Fibroblast of skin of scalp (primary cell): ENCODE data around the gene DTX4.

Experiments used
- DNase-seq: peaks from one replicate; pipeline ENCODE4 v3.0.0-alpha.2; 2013

Gene DTX4

DNA sequence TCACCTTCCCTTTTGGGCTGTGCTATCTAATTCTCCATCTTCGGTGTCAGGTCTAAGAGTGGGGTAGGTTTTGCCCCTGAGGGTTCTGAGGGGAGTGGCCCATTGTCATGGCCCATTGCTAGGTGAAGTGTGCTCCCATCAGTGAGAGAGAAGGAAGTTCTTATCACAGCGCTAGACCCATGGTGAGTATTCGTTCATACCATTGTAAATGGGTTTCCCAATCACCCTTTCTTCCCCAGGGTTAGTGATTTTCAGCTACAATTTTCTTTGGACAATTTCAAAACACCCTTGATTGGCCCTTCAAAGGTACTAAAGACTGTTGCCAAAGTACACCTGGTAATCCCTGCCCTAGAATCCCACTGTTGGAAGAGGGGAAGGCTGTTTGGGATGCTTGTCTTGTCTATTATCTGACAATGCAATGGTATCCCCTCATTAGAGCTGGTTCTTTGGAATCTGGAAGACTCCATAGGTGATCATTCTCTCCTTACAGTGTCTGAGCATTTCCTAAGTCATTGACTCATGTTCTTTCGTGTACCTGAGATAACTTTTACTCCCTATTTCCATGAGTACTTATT lies 20.6 kb downstream of the DTX4 start:
- DNase-seq: no peak

DNA sequence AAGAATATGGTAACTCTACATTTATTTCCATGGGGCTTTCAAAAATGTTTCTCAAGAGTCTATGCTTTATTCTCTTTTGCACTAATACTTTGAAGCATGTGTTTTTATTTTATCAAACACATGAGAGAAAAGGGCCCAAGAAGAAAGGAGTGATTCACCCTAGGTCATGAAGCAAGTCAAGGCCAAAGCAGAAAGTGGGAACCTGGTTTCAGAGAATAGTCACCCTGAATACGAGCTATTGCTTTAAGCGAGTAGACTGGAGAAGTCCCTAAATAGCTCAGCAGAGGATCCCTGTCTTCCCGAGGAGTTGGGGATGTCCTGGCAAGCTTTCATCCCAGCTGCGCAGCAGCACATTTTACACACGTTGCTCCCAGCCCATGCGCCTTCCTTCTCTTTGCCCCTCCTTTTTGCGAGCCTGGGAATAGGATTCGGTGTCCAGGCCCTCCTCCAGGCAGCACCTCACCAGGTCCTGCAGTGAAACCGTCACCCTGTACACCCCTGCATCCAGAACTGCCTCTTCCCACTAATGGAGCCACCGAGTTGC lies 21.7 kb downstream of the DTX4 start:
- DNase-seq: no peak

DNA sequence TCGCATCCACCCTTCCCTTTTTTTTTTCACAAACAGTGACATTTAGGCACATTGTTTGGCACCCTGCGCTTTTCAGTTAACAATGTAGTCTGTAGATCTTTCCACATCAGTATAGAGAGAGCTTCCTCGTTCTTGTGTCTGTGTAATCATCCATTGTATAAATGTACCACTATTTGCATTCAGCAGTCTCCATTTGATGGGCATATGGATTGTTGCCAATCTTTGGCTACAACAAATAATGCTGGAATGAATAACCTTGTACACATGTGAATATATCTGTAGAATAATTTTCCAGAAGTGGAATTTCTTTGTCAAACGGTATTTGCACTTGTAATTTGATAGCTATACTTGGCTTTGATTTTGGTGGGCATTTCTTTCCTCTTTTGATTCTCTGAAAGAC lies 23.7 kb downstream of the DTX4 start:
- DNase-seq: no peak

DNA sequence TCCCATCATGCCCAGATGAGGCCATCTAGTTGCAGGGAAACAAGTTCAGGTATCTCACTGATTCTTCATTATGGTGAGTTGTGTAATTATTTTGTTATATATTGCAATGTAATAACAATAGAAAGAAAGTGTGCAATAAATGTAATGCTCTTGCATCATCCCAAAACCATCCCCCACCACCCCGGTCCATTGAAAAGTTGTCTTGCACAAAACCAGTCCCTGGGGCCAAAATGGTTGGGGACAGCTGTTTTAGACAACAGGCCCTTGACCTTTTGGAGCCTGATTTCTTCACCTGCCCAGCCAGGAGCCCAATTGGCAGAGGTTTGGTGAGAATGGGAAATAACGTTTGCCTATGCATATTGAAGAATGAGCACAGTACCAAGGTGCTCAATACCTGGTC lies 24.8 kb downstream of the DTX4 start:
- DNase-seq: no peak

DNA sequence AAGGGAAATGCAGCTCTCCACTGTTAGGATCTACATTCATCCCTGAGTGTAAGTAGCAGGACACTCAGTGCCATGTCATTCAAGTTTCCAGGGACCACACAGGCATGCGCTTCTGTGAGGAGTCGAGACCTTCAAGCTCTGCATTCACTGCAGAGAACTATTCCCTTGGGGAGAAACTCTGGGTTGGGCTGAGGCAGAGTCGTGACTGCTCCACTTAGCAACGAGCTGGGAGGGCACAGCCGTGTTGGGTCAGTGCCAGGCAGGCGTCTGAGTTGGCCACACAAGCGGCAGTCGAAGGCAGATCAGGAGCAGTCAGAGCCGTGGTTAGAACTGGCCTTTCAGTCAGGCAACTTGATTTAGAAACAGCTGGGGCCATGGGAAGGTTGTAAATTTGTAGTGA lies 26.1 kb downstream of the DTX4 start:
- DNase-seq: peak; percentile 96

DNA sequence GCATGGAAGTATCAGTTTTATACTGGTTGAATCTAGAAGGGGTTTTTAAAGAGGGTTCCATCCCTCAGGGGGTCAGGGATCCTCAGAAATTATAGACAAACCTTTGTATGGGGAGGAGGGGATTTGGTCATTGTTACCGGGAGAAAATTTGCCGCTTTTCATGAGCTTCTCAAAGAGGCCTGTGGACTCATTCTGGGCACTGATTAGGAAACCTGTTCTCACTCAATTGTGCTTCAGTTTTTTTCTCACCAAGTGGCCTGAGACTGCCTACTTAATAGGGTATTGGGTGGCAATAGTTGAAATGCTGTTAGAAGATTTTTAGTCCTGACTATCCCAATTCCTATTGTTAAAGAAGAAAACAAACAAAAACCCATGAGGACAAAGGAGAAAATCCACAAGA lies 26.8 kb downstream of the DTX4 start:
- no peak for DNase-seq

DNA sequence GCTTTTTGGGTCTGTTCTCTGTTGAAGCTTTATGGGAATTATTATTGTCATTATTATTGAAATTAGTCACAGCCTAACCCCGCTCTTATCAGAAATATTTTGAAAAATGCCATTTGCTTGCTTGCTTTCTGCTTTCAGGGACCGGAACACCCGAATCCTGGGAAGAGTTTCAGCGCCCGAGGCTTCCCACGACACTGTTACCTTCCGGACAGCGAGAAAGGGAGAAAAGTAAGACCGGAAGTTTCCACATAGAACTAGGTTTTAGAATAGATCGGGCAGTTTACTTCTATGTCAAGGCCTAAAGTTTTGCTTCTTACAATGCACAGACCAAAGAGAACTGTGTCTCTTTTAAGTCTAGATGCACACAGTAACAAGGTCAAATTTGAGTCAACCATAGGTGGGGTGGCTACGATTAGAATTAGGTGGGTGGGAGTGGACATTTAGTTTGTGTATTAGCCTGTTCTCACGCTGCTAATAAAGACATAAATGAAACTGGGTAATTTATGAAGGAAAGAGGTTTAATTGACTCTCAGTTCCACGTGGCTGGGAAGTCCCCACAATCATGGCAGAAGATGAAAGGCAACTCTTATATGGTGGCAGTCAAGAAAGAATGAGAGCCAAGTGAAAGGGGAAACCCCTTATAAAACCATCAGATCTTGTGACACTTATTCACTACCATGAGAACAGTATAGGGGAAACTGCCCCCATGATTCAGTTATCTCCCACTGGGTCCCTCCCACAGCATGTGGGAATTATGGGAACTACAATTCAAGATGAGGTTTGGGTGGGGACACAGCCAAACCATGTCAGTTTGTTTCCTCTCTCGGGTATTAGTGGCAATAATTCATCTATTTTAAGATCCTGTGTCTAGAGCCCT lies 27.9 kb downstream of the DTX4 start:
- DNase-seq: no peak

DNA sequence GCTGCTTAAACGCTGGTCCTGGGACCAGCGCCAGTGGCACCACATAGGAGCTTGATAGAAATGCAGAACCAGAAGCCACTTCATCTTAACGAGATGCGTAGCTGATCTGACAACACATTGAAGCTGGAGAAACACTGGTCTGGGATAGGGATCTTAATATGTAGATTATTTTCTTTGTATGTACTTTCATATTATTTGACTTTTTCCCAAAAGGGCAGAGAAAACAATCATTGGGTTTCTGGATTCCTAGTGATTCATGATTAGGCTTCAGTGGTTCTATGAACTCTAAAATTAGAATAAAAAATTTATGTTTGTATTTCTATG lies 28.5 kb downstream of the DTX4 start:
- no peak for DNase-seq

DNA sequence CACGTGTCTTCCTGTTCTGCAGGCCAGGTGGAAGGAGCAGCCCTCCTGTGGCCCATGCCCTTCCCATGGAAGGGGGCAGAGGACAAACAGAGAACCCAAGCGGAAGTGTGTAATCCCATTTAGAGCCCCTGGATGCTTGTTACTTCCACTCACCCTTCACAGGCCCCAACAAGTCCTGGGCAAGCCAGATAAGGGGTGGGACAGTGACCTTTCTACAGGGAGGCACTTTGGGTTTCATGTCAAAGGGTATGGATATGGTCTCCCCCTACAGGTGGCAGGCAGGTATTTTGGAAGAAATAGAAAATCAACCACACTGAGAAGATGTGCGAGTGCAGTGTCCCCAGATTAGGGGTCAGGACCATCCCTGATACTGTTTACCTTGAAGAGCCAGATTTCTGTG lies 29.4 kb downstream of the DTX4 start:
- DNase-seq: no peak

DNA sequence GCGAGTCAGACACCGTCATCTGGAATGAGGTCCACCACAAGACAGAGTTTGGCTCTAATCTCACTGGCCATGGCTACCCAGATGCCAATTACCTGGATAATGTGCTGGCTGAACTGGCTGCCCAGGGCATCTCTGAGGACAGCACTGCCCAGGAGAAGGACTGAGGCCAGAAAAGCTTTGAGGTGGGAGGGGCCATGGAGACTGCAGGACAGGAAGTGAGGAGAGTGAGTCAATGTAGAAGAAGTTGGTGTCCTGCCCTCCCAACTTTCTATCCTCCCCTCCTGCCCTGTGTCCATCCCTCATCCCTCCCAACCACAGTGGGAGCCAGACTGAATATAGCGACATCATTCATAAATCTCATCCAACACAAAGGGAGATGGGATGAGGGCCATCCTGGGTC lies 32.8 kb downstream of the DTX4 start:
- DNase-seq: peak; percentile 24

DNA sequence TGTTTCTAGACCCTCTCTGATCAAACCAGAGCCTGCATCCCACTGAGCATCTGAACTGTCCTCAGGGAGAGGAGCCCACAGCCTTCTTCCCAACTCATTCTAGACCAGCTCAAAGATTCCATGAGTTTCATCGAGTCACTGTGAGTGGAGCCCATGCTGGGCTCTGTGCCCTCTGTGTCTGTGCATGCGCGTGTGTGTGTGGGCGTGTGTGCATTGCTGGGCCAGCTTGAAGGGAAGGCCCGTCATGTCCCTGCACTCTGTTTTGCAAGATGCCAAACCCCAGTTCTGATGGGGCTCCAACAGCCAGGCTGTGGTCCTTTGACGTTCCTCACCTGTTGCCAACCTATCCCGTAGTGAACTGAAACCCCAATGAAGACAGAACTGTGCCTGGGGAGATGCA lies 33.7 kb downstream of the DTX4 start:
- no peak for DNase-seq

DNA sequence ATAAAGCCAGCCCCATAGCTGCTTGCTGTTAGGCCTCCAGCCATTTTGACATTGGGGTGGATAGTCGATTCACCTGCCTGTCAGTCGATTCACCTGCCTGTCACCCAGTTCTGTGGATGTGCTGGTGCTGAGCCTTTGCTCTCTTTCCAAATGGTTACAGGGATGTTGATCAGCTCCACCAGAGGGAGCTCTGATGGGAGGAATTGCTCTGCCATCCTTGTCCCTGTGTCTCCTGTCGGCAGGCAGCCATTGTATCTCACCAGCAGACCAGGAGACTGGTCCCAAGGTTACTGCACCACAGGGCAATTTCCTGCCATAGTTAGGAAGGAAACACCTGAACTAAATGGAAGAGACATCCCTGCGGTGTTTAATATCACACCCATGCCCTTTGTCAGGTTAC lies 34.7 kb downstream of the DTX4 start:
- peak; percentile 49 for DNase-seq

DNA sequence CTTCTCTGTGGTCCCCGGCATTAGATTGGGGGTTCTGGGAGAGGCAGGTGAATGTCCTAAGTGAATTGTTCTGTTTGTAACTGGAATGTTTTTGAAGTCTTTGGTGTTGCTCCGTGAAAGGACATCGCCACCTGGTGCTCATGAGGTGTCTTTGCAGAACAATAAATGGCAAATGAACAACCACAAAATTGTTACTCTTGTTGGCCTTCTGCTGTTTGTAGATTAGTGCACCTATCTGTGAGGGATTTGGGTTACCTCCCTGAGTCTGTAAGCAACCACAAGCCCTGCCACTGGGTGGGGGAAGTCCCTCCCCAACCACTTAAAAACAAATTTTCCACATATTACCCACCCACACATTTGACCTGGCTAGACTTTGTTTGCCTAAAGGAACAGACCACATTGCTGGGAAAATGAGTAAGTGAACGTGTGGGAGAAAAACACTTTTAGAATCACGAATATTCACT lies 36.1 kb downstream of the DTX4 start:
- DNase-seq: peak; percentile 59

DNA sequence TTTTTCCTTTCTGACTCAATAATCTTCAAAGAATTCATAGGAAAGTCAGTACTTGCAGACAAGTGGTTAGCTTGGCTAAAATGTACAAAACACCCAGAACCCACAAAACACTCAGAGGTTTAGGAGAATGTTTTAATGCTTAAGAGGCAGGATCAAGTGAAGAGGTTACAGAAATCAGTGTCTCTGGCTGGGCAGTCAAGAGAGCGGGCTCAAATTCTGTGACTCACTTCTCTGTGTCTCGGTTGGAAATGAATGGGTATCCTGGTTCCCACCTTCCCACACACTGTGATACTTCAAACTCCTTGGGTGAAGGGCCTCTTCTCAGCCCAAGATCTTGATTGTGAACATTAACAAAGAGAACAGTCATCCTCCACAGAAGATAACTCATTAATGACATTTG lies 37.0 kb downstream of the DTX4 start:
- DNase-seq: no peak

DNA sequence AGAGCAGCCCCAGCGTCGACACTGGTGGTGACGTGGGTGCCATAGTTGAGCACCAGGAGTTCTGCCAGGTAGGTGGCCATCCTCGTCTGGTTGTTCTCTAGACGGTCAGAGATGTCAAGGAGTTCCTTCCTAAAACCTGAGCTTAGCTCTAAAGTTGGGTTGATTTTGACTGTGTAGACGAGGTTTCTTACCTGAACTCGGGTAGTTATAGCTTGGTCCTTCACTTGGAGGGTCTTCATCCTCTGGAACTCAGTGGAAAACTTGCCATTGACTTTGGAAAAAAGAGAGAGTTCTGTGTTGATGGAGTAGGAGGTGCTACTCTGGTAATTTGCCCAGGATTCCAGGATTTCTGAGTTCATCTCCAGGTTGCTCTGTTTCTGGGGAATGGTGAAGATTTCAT lies 40.3 kb downstream of the DTX4 start:
- DNase-seq: no peak

DNA sequence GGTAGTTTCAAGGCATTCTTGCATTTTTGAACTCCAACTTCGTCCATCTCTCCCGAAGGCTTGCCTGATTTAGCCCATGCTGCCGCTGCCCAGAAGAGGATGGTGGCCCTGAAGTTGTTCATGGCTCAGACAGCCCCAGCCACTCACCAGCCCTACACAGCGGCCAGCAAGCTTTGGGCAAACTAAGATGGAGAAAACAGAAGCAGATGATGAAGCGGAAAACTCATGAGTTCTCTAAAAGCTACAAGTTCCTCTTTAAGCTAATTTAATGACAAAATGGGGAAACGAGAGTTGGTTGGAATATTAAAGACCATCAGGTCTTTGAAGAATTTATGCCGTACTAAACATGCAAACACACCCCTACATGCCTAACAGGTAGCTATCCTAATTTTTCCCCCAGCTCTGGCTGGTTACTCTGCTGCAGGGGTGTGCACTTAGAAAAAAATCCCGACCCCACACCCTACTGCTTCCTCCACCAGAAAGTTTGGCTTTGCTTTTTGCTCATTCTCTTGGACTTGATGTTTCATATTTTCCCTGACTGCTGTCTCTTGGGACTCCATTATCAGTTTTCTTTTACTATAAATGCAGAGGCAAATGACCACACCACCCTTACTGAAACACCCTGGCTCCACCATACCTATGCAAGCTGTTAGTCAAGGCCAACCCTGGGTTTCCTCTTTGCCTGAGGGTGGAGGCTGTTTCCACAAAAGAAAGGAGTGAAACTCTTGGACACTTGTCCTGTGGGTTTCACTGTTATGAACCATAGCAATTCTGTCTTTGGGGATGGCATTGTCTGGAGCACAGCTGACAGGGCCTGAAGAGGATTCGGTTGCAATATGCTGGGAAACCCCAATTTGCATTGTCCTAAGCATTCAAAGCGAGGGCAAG lies 41.1 kb downstream of the DTX4 start, which contains the start of gene MPEG1:
MPEG1 (minus strand) TSS at position 184 of the 888 bp plus-strand sequence; CDS start at position 122, 62 bp downstream.
- no peak for DNase-seq

DNA sequence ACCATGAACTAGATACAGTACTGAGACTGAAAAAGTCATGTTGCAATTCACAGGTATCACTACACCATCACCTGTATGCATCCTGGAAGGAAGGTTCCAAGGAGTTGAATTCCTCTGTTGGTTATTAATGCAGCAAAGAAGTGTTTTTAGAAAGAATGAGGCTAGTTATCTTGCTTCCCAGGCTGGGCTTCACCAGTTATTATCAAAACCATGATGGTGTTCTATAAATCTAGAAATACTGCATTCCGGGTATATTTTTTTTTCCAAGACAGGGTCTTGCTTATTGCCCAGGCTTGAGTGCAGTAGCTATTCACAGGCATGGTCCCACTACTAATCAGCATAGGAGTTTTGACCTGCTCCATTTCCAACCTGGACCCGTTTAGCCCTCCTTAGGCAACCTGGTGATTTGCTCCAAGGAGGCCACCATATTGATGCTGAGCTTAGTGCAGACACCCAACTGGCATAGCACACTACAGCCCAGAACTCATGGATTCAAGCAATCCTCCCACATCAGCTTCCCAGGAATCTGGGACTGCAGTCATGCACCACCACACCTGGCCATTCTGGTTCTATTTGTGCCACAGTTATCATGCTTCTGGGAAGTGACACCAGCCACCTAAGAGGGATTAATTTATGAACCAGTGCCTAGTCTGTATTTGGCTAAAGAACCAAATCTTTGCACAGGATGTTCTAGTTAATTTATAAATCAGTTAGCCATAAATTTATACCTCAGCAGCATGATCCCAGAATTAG lies 42.4 kb downstream of the DTX4 start:
- DNase-seq: no peak

DNA sequence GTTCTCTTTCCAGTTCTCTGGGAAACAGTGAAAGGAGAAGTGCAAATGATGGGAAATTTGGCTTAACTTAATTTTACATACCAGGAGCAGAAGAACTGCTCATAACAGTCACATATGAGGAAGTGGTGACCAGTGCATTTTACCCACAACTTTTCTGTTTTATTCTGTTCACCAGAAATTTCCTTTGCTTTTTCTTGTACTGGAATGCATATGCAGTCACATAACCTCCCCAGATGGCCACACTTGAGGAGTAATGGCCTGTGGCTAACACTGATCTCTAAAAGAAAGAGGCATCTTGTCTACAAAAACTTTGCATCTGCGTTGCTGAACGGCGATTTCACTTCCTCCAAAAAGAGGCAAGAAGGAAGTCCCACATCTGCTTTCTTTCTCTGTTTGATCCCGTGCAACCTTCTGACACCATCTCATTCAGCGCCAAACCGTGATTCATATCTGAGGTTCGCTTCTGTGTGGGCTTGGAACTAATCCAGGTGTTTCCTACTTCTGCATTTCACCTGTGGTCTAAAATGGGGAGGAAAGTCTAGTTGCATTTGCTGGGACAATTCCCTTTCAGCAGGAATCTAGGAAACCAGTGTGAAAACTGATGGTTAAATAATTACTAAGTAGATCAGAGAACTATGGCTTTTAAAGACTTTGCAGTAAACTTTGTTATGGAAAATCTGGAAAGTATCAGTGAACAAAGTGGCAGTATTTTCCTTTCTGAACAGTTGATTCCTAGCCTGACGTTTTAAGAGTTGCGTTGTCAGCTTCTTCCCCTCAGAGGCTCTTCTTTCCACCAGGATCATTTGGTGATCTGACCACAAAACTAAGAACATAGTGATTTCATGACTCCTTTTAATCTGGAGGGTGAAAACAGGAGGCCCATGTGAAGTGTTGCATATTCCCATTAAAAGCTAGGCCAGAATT lies 45.0 kb downstream of the DTX4 start:
- peak; percentile 26 for DNase-seq

DNA sequence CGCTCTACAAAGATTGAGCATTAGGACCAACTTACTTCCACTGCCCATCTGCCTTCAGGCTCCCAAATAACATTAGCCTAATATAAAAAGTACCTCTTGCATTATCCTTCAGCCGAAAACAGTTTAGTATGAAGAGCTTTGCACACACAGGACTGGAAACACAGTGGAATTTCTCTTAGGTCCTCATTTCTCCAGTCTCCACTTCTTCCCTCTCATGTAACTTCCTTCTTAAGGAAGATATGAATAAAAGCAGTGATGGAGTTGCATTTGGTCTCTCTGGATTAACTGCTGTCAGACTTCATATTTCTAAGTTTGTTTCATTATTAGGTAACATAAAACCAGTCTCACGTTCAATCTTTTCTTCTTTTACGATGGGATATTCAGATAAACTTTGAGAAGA lies 46.4 kb downstream of the DTX4 start:
- DNase-seq: no peak

DNA sequence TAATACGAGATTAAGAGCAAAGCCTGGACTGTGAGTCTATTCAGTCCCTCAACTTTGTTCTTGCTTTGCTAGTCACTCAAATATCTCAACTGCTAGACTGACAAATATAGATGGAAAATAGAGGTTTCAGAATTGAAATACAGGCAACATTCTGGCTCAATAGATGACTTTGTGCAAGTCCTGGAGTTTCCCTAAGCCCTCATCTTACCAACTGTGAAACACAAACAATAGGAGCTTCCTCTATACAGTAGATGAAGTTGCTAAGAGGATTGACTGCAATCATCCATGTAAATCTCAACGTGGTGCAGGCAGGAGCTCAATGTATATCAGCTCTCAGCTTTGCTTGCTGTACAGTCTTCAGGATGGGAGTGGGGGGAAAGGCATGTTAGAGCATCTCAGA lies 47.0 kb downstream of the DTX4 start:
- DNase-seq: no peak

DNA sequence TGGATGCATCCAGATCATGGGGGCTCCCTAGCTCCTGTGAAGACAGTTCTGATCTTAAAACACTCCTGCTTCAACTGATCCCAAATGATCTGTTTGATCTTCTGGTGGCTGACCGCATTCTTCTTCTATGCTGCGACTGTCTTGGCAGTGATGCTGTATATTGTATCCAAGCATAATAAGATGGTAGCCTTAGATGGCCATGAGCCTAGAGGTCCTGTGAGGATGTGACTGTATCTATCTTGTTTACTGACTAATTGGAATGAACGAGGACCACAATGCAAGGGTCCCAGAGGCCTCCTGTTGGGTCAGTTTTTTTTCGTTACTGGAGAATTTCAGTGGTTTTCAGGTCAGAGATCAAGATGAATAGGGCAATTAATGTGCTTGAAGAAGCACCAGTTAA lies 47.9 kb downstream of the DTX4 start:
- no peak for DNase-seq
